HEK293T (cell line): Measurements from ENCODE around the gene HPSE2.

Source experiments
- CTCF ChIA-PET: fragments of 350-600 bp; formaldehyde crosslinking; extraction: SDS; loops from one replicate; lab custom pipeline; 2021; ENCODE audit warnings: antibody characterized with exemption, inconsistent platforms; lab: Yijun Ruan, JAX
- POLR2A ChIA-PET: fragments of 350-600 bp; formaldehyde crosslinking; extraction: SDS; loops from one replicate; lab custom pipeline; 2020; ENCODE audit warnings: antibody characterized with exemption, inconsistent platforms; lab: Yijun Ruan, JAX
- DNase-seq: peaks from one replicate; pipeline ENCODE4 v3.0.0; 2012; ENCODE audit warnings: mixed read lengths; ENCODE audit errors: extremely low spot score
- ARNT ChIP-seq: fragments of 450-650 bp; IDR thresholded peaks from 2 replicates; pipeline ENCODE4 v1.6.1; 2017; ENCODE audit warnings: mild to moderate bottlenecking
- BHLHE40 ChIP-seq: fragments of 450-650 bp; IDR thresholded peaks from 2 replicates; pipeline ENCODE4 v1.6.1; 2016; ENCODE audit warnings: mild to moderate bottlenecking, moderate library complexity, borderline replicate concordance
- CTBP1 ChIP-seq: fragments of 450-650 bp; IDR thresholded peaks from 2 replicates; pipeline ENCODE4 v1.6.1; 2016; ENCODE audit warnings: borderline replicate concordance
- ELF4 ChIP-seq: fragments of 450-650 bp; IDR thresholded peaks from 2 replicates; pipeline ENCODE4 v1.6.1; 2017; ENCODE audit warnings: antibody characterized with exemption
- FOXA1 ChIP-seq: fragments of 450-650 bp; IDR thresholded peaks from 2 replicates; pipeline ENCODE4 v1.6.1; 2016; ENCODE audit warnings: mild to moderate bottlenecking
- FOXK2 ChIP-seq: fragments of 450-650 bp; IDR thresholded peaks from 2 replicates; pipeline ENCODE4 v1.6.1; 2016; ENCODE audit warnings: mild to moderate bottlenecking
- FOXM1 ChIP-seq: fragments of 450-650 bp; IDR thresholded peaks from 2 replicates; pipeline ENCODE4 v1.6.1; 2017; ENCODE audit warnings: mild to moderate bottlenecking, borderline replicate concordance
- HDGF ChIP-seq: fragments of 450-650 bp; IDR thresholded peaks from 2 replicates; pipeline ENCODE4 v1.6.1; 2017; ENCODE audit warnings: antibody characterized with exemption, borderline replicate concordance
- L3MBTL2 ChIP-seq: fragments of 450-650 bp; conservative IDR thresholded peaks from 2 replicates; pipeline ENCODE4 v1.6.1; 2016; ENCODE audit warnings: mild to moderate bottlenecking
- LEF1 ChIP-seq: fragments of 450-650 bp; IDR thresholded peaks from 2 replicates; pipeline ENCODE4 v1.6.1; 2017; ENCODE audit warnings: mild to moderate bottlenecking, borderline replicate concordance
- NFRKB ChIP-seq: fragments of 450-650 bp; IDR thresholded peaks from 2 replicates; pipeline ENCODE4 v1.6.1; 2016; ENCODE audit warnings: mild to moderate bottlenecking, moderate library complexity
- SP1 ChIP-seq: fragments of 450-650 bp; IDR thresholded peaks from 2 replicates; pipeline ENCODE4 v1.6.1; 2017
- SUZ12 ChIP-seq: fragments of 450-650 bp; IDR thresholded peaks from 2 replicates; pipeline ENCODE4 v1.6.1; 2016; ENCODE audit warnings: mild to moderate bottlenecking
- TARDBP ChIP-seq: fragments of 450-650 bp; IDR thresholded peaks from 2 replicates; pipeline ENCODE4 v1.6.1; 2016
- ZNF384 ChIP-seq: fragments of 450-650 bp; IDR thresholded peaks from 2 replicates; pipeline ENCODE4 v1.6.1; 2016
- TF ChIP-seq, protein P1 (sequence below): fragments of 450-650 bp; IDR thresholded peaks from 2 replicates; pipeline ENCODE4 v1.6.1; 2016

HPSE2 gene

DNA sequence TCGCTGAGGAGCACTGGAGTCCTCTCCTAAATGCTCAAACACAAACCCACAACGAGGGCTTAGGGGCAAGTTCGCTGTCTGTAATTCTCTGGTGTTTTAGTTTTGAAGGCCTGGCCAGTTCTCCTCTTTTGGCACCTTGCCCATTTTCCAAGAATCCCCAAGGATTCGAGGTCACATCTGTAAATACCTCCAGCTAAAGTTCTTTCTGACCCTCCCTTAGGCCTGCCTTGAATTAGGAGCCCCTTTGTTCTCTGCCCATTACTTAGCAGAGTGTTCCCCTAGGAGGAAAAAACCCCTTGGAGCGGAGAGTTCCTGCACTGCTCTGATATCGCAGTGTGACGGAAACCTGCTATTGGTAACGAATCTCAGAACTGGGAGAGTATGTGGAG lies 819.9 kb downstream of the HPSE2 start:
- POLR2A ChIA-PET: interaction anchor here (0.6 to 0.8 kb wide), 5 partner anchors 8 to 45 kb away, joined by 3 to 5 read pairs (median 3); no protein-coding TSS in a partner anchor
- no peak for DNase-seq
- CTCF ChIA-PET: interaction anchor here (1.1 kb wide), 1 partner anchor 8 kb away, joined by 3 read pairs; no protein-coding TSS in a partner anchor
- TF ChIP-seq HDGF: no peak
- no peak for TF ChIP-seq ELF4
- TF ChIP-seq SP1: no peak
- no peak for TF ChIP-seq FOXK2
- TF ChIP-seq BHLHE40: no peak
- no peak for TF ChIP-seq NFRKB
- no peak for TF ChIP-seq CTBP1
- no peak for TF ChIP-seq LEF1
- TF ChIP-seq SUZ12: no peak
- TF ChIP-seq TARDBP: no peak
- TF ChIP-seq L3MBTL2: no peak
- TF ChIP-seq ZNF384: no peak
- TF ChIP-seq ARNT: no peak
- no peak for TF ChIP-seq FOXM1
- no peak for TF ChIP-seq FOXA1
- TF ChIP-seq, protein P1, sequence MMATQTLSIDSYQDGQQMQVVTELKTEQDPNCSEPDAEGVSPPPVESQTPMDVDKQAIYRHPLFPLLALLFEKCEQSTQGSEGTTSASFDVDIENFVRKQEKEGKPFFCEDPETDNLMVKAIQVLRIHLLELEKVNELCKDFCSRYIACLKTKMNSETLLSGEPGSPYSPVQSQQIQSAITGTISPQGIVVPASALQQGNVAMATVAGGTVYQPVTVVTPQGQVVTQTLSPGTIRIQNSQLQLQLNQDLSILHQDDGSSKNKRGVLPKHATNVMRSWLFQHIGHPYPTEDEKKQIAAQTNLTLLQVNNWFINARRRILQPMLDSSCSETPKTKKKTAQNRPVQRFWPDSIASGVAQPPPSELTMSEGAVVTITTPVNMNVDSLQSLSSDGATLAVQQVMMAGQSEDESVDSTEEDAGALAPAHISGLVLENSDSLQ: no peak

DNA sequence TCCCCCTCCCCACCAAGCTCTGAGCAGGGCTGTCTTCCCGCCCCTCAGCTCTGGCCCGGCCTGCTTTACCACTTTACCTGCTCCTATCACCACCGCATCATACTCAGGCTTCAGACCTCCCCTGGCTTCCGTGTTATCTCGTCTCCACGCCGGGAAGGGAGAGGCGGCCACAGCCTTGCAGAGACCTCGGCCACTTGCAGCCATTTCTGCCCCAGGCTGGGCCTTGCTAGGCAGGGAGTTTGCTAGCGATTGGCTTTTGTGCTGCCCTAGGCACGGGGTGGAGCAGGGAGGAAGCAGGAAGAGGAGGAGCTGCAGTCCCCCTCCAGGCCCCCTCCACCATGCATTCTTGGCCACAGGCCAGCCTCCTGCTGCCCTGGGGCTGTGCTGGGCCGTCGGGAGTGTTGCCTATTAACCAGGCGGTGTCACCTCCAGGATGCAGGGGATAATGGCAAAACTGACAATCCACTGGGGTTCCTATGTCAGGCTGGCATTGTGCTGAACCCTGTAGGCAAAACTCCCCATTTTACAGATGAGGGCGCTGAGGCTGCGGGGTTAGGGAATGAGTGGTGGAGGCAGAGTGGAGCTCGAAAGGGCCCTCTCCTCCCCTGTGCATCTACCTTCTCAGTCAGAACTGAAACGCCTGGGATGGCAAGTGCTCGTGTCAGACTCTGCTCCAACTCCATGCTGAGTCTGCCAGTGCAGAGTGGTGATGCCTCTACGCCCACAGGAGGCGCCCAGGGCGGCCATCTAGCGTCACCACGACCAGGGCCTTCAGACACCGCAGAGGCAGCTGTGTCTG lies 820.5 kb downstream of the HPSE2 start, which contains the start of gene PYROXD2:
TSS of gene PYROXD2 (minus strand) at position 251 of the 799 bp plus-strand sequence. CDS start at position 204, 47 bp downstream.
- TF ChIP-seq BHLHE40 (no peak), CTBP1 (no peak), L3MBTL2 (peak; percentile 27; the same call in 1 of the 2 replicates), NFRKB (no peak), SUZ12 (no peak), ELF4 (no peak), ZNF384 (no peak), LEF1 (no peak)
- CTCF ChIA-PET: interaction anchor here (1.1 kb wide), 1 partner anchor 8 kb away, joined by 3 read pairs; no protein-coding TSS in a partner anchor
- POLR2A ChIA-PET: interaction anchor here (0.6 to 0.8 kb wide), 5 partner anchors 9 to 46 kb away, joined by 3 to 5 read pairs (median 3); no protein-coding TSS in a partner anchor
- DNase-seq: peak; percentile 85

DNA sequence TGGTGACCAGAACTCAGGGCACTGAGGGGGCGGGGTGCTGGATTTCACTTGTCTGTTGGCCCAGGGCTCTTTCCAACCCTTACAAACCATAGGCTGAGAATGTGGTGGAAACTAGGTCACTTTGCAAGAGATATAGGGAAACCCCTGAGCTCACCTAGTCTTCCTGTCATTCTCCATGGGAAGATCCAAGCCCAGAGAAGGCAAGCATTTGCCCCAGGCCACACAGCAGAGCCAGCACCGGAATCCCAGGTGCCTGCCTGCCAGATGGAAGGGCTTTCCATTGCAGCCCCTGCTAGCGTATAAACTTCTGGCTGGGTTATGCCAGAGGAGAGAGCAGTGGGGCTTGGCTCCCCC lies 821.1 kb downstream of the HPSE2 start:
- ChIA-PET CTCF (interaction anchor here (1.1 kb wide), 1 partner anchor 9 kb away, joined by 3 read pairs; no protein-coding TSS in a partner anchor), POLR2A (interaction anchor here (0.8 kb wide), 1 partner anchor 10 kb away, joined by 3 read pairs; no protein-coding TSS in a partner anchor)
- DNase-seq: no peak
- TF ChIP-seq ARNT (no peak), L3MBTL2 (no peak), BHLHE40 (no peak), LEF1 (no peak), SUZ12 (no peak), ELF4 (no peak), HDGF (no peak), SP1 (no peak), FOXA1 (no peak), CTBP1 (no peak), FOXM1 (no peak)
- TF ChIP-seq, protein P1: no peak

DNA sequence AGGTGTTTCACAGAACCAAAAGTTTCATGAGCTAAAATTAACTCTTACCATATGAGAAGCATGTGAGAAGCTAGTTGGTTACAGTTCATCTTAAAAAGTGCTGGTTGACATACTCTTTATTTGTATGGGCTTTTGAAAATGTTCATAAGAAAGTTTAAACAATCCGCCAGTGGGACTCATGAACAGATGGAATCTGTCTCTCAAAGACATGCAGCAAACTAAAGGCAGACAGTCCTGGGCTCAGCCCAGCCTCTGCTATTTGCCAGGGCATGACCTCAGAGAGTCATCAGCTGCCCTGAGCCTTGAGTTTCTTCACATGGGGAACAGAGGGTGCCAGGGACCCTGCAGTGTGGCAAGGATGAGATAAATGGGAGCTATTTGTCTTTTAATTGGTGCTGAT lies 823.9 kb downstream of the HPSE2 start:
- ChIA-PET POLR2A (no interaction called here), CTCF (no interaction called here)
- TF ChIP-seq, protein P1: no peak
- TF ChIP-seq CTBP1: no peak
- TF ChIP-seq HDGF: no peak
- TF ChIP-seq SP1: no peak
- no peak for TF ChIP-seq FOXA1
- no peak for TF ChIP-seq NFRKB
- no peak for TF ChIP-seq FOXM1
- TF ChIP-seq BHLHE40: no peak
- TF ChIP-seq SUZ12: no peak
- TF ChIP-seq LEF1: no peak
- no peak for DNase-seq

DNA sequence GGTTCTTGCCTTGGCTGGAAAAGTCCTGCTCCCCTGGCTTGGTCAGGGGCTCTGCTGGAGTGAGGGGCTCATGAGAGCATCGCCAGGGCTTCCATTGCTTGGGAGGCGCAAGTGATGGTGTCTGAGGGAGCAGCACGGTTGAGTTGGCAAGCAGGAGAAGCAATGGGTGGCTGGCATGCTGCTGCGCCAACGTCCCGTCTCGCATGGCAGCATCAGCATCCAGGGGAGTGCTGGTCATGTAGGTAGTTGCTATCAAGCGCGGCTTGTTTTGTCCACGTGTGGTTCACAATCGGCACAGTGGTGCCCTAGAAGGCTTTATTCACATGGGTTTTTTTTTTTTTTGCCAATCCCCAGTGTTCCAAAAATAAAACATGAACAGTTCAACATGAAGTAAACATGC lies 824.5 kb downstream of the HPSE2 start:
- ChIA-PET CTCF (no interaction called here), POLR2A (no interaction called here)
- no peak for DNase-seq
- TF ChIP-seq BHLHE40 (no peak), L3MBTL2 (no peak), ZNF384 (no peak), LEF1 (no peak), FOXM1 (no peak), CTBP1 (no peak), FOXA1 (no peak), FOXK2 (no peak), ARNT (no peak), SP1 (no peak), ELF4 (no peak), HDGF (no peak), SUZ12 (no peak), NFRKB (no peak), TARDBP (no peak)
- TF ChIP-seq, protein P1: no peak
